H1 (cell line): ENCODE results near the gene PTPRT. TPM values are rescaled to one million over a fixed set of nuclear protein-coding genes. Genes with fewer than 3 reads are reported as not detected.

ENCODE experiments used
- CHD7 ChIP-seq: fragments of 300-600 bp; sonication (generic); IDR thresholded peaks from 2 replicates; pipeline ENCODE4 v1.7.1; 2012; ENCODE audit warnings: low read length, moderate library complexity, mild to moderate bottlenecking, inconsistent platforms; ENCODE audit not compliant: insufficient replicate concordance
- RBBP5 ChIP-seq: IDR thresholded peaks from 2 replicates; pipeline ENCODE4 v1.7.1; 2012; ENCODE audit warnings: low read depth, mild to moderate bottlenecking, inconsistent platforms, low read length, moderate library complexity, borderline replicate concordance
- polyA plus RNA-seq, 7 experiments: library from polyadenylated mRNA; depleted of rRNA in 3 of 7; stranded (reverse) in 5 of 7; unstranded in 2 of 7; fragments of >200 nt in 5 of 7; fragments of 200-250 nt in 2 of 7; gene quantifications; 1 replicate in 5 of 7; 2 replicates in 1 of 7; 4 replicates in 1 of 7; pipeline versions ENCODE4 v1.2.1 to v1.2.3, GENCODE V29; 2011 to 2013; ENCODE audit warnings: missing spikeins in 2 of 7, mixed read lengths in 2 of 7
- total RNA-seq: library from RNA; stranded (reverse); fragmentation: NEBNext Ultra II Directional; extraction: Animal tissue kit (Norgen Biotek cat#: 25700); gene quantifications from 2 replicates; pipeline ENCODE4 v1.2.1, GENCODE V29; 2021

PTPRT gene
- total and polyA plus RNA-seq, 2 of the 8 experiments (the other 6 are each of a cell fraction or from before 2014, with no cell fraction given): 0.33 to 1.8 TPM

GRCh38 chr20:43138061-43138770 lies 51.5 kb downstream of the PTPRT start (continued):
- TF ChIP-seq CHD7 (no peak), RBBP5 (no peak)
- TF ChIP-seq, all 59 proteins: peak for 0
